ENCODE data around the gene PTMS.

Gene PTMS

DNA sequence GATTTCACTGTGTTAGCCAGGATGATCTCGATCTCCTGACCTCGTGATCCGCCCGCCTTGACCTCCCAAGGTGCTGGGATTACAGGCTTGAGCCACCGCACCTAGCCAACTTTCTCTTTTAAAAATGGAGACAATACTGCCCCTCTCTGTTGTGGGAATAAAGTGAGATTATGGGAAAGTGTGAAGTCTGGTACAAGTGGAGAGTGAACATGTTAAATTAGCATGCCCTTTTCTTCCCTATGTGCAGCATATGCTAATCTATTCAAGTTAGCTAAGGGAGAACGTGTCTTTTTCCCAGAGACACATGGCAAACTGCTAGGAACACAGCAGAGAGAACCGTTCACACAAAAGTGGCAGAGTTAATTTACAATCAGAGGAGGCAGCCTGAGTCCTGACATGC lies 40.8 kb upstream of the PTMS start:
- H3K79me1 ChIP-seq (ENCODE audit: low read length), result peaks cover 2% of the 10 kb centered on the region
- H3K4ac ChIP-seq (ENCODE audit: low read depth, low read length), result no peak overlapping the region
- H2BK5ac ChIP-seq (ENCODE audit: low read length), result no peak overlapping the region
- H3K4me3 ChIP-seq (ENCODE audit: low read length), result no peak overlapping the region
- H3K18ac ChIP-seq (ENCODE audit: low read length), result no peak overlapping the region
- no CpG with 5 or more reads among the region's 7 CpGs for WGBS (ENCODE audit: extremely low coverage, insufficient coverage, low lambda C conversion rate)
- no peak overlapping the region for H2AK5ac ChIP-seq (ENCODE audit: low read length)
- no peaks in the 10 kb centered on the region for H3K4me1 ChIP-seq (ENCODE audit: control insufficient read depth, low read depth, low read length)
- no peak overlapping the region for H4K5ac ChIP-seq (ENCODE audit: low read length)
- no peak overlapping the region for H3K56ac ChIP-seq (ENCODE audit: low read length)
- no peak overlapping the region for H3K23ac ChIP-seq (ENCODE audit: low read length)
- H3K27me3 ChIP-seq (ENCODE audit: insufficient read depth, low read length, poor library complexity), result no peaks in the 10 kb centered on the region
- no peaks in the 10 kb centered on the region for H3K36me3 ChIP-seq (ENCODE audit: control insufficient read depth, insufficient read depth, low read length)
- no peak overlapping the region for H2BK15ac ChIP-seq (replicated peaks; ENCODE audit: low read depth)
- H2BK120ac ChIP-seq (ENCODE audit: low read depth, low read length), result no peak overlapping the region
- no peaks in the 10 kb centered on the region for H3K79me2 ChIP-seq (ENCODE audit: control insufficient read depth, insufficient read depth, low read length)
- no peak overlapping the region for H4K8ac ChIP-seq (ENCODE audit: low read depth, low read length)
- no peak overlapping the region for H3K4me2 ChIP-seq (ENCODE audit: low read length)
- H3K27ac ChIP-seq (ENCODE audit: low read depth, low read length), result no peak overlapping the region
- no peak for DNase-seq
- H3K9ac ChIP-seq (ENCODE audit: low read length), result no peak overlapping the region

DNA sequence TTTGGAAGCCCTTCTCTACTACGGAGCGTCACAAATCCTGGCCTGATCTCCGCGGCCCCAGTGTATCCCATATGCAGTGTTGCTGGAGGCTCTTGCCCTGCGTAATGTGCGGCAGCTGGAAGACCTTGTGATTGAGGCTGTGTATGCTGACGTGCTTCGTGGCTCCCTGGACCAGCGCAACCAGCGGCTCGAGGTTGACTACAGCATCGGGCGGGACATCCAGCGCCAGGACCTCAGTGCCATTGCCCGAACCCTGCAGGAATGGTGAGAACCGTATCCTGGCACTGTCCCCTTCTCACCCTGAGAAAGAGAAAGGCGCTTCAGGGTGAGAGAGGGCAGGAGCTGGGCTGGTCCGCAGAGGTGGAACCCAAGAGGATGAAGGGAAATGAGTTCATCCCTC lies 37.0 kb upstream of the PTMS start:
- H2BK15ac ChIP-seq (replicated peaks; ENCODE audit: low read depth), result no peak overlapping the region
- H3K4me1 ChIP-seq (ENCODE audit: control insufficient read depth, low read depth, low read length), result no peaks in the 10 kb centered on the region
- no peak overlapping the region for H3K27ac ChIP-seq (ENCODE audit: low read depth, low read length)
- no CpG with 5 or more reads among the region's 18 CpGs for WGBS (ENCODE audit: extremely low coverage, insufficient coverage, low lambda C conversion rate)
- H3K4me3 ChIP-seq (ENCODE audit: low read length), result no peak overlapping the region
- H3K27me3 ChIP-seq (ENCODE audit: insufficient read depth, low read length, poor library complexity), result no peaks in the 10 kb centered on the region
- no peak overlapping the region for H3K4me2 ChIP-seq (ENCODE audit: low read length)
- H3K79me1 ChIP-seq (ENCODE audit: low read length), result peaks cover 2% of the 10 kb centered on the region
- no peak overlapping the region for H3K4ac ChIP-seq (ENCODE audit: low read depth, low read length)
- H3K56ac ChIP-seq (ENCODE audit: low read length), result no peak overlapping the region
- no peak overlapping the region for H2AK5ac ChIP-seq (ENCODE audit: low read length)
- no peak overlapping the region for H2BK5ac ChIP-seq (ENCODE audit: low read length)
- no peak overlapping the region for H4K5ac ChIP-seq (ENCODE audit: low read length)
- H3K23ac ChIP-seq (ENCODE audit: low read length), result no peak overlapping the region
- no peaks in the 10 kb centered on the region for H3K36me3 ChIP-seq (ENCODE audit: control insufficient read depth, insufficient read depth, low read length)
- DNase-seq, result no peak
- no peak overlapping the region for H3K18ac ChIP-seq (ENCODE audit: low read length)
- H3K9ac ChIP-seq (ENCODE audit: low read length), result no peak overlapping the region
- H4K8ac ChIP-seq (ENCODE audit: low read depth, low read length), result no peak overlapping the region
- no peaks in the 10 kb centered on the region for H3K79me2 ChIP-seq (ENCODE audit: control insufficient read depth, insufficient read depth, low read length)
- H2BK120ac ChIP-seq (ENCODE audit: low read depth, low read length), result no peak overlapping the region

DNA sequence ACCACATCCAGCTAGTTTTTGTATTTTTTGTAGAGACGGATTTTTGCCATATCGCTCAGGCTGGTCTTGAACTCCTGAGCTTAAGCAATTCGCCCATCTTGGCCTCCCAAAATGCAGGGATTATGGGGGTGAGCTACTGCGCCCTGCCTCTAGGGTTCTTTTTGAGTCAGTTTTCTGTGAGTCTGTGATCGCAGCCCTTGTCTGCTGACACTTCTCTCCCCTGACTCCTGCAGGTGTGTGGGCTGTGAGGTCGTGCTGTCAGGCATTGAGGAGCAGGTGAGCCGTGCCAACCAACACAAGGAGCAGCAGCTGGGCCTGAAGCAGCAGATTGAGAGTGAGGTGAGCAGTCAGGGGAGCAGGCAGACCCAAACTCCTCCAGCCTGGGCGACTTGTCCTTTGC lies 36.0 kb upstream of the PTMS start:
- no peak overlapping the region for H3K56ac ChIP-seq (ENCODE audit: low read length)
- no CpG with 5 or more reads among the region's 8 CpGs for WGBS (ENCODE audit: extremely low coverage, insufficient coverage, low lambda C conversion rate)
- no peak for DNase-seq
- no peak overlapping the region for H4K8ac ChIP-seq (ENCODE audit: low read depth, low read length)
- H2BK120ac ChIP-seq (ENCODE audit: low read depth, low read length), result no peak overlapping the region
- H3K18ac ChIP-seq (ENCODE audit: low read length), result no peak overlapping the region
- H3K79me1 ChIP-seq (ENCODE audit: low read length), result peaks cover 2% of the 10 kb centered on the region
- no peak overlapping the region for H3K27ac ChIP-seq (ENCODE audit: low read depth, low read length)
- no peak overlapping the region for H3K4me2 ChIP-seq (ENCODE audit: low read length)
- no peak overlapping the region for H4K5ac ChIP-seq (ENCODE audit: low read length)
- H3K36me3 ChIP-seq (ENCODE audit: control insufficient read depth, insufficient read depth, low read length), result no peaks in the 10 kb centered on the region
- H3K79me2 ChIP-seq (ENCODE audit: control insufficient read depth, insufficient read depth, low read length), result no peaks in the 10 kb centered on the region
- H3K27me3 ChIP-seq (ENCODE audit: insufficient read depth, low read length, poor library complexity), result no peaks in the 10 kb centered on the region
- no peaks in the 10 kb centered on the region for H3K4me1 ChIP-seq (ENCODE audit: control insufficient read depth, low read depth, low read length)
- no peak overlapping the region for H2BK15ac ChIP-seq (replicated peaks; ENCODE audit: low read depth)
- H2AK5ac ChIP-seq (ENCODE audit: low read length), result no peak overlapping the region
- H2BK5ac ChIP-seq (ENCODE audit: low read length), result no peak overlapping the region
- no peak overlapping the region for H3K9ac ChIP-seq (ENCODE audit: low read length)
- H3K4ac ChIP-seq (ENCODE audit: low read depth, low read length), result no peak overlapping the region
- no peak overlapping the region for H3K4me3 ChIP-seq (ENCODE audit: low read length)
- H3K23ac ChIP-seq (ENCODE audit: low read length), result no peak overlapping the region

DNA sequence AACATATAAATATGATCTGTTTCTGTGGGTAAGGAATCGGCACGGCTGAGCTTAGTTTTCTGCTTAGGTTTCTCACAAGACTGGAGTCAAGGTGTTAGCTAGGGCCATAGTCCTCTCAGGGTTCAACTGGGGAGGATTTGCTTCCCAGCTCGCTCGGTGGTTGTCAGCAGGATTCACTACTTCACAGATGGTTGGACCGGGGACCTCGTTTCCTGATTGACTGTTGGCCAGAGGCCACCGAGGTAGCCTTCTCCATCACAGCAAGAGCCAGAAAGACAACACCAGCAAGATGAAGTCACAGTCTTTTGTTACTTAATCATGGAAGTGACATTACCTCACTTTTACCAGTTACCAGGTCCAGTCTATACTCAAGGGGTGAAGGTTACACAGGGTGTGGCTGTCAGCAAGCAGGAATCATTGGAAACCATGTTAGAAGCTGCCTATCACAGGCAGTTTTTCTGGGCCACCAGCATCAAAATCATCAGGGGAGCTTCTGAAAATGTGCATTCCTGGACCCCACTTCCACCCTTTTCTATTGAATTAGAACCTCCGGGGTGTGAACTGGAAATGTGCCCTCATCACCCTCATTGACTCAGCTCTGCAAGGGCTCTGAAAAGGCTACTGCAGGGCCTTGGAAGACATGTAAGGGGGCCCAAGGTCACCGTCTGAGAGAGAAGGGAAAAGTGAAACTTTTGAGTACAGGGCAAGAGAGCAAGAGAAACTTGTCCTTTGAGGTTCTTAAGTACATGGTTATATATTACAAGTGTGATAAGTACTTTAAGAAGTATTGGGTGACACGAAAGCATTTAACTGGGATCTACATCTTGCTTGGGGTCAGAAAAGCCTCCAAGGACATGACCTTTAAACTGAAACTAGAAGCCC lies 31.4 kb upstream of the PTMS start:
- H3K9ac ChIP-seq (ENCODE audit: low read length), result no peak overlapping the region
- H3K4me3 ChIP-seq (ENCODE audit: low read length), result no peak overlapping the region
- no peak overlapping the region for H2BK5ac ChIP-seq (ENCODE audit: low read length)
- H3K4me2 ChIP-seq (ENCODE audit: low read length), result no peak overlapping the region
- no peaks in the 10 kb centered on the region for H3K36me3 ChIP-seq (ENCODE audit: control insufficient read depth, insufficient read depth, low read length)
- no peak overlapping the region for H3K56ac ChIP-seq (ENCODE audit: low read length)
- no peak for DNase-seq
- no peak overlapping the region for H3K4ac ChIP-seq (ENCODE audit: low read depth, low read length)
- H3K18ac ChIP-seq (ENCODE audit: low read length), result no peak overlapping the region
- no CpG with 5 or more reads among the region's 10 CpGs for WGBS (ENCODE audit: extremely low coverage, insufficient coverage, low lambda C conversion rate)
- no peak overlapping the region for H3K23ac ChIP-seq (ENCODE audit: low read length)
- no peaks in the 10 kb centered on the region for H3K4me1 ChIP-seq (ENCODE audit: control insufficient read depth, low read depth, low read length)
- no peak overlapping the region for H2AK5ac ChIP-seq (ENCODE audit: low read length)
- H2BK15ac ChIP-seq (replicated peaks; ENCODE audit: low read depth), result no peak overlapping the region
- no peak overlapping the region for H4K5ac ChIP-seq (ENCODE audit: low read length)
- H2BK120ac ChIP-seq (ENCODE audit: low read depth, low read length), result no peak overlapping the region
- H4K8ac ChIP-seq (ENCODE audit: low read depth, low read length), result no peak overlapping the region
- no peaks in the 10 kb centered on the region for H3K79me1 ChIP-seq (ENCODE audit: low read length)
- H3K27ac ChIP-seq (ENCODE audit: low read depth, low read length), result no peak overlapping the region
- H3K79me2 ChIP-seq (ENCODE audit: control insufficient read depth, insufficient read depth, low read length), result no peaks in the 10 kb centered on the region
- no peaks in the 10 kb centered on the region for H3K27me3 ChIP-seq (ENCODE audit: insufficient read depth, low read length, poor library complexity)

DNA sequence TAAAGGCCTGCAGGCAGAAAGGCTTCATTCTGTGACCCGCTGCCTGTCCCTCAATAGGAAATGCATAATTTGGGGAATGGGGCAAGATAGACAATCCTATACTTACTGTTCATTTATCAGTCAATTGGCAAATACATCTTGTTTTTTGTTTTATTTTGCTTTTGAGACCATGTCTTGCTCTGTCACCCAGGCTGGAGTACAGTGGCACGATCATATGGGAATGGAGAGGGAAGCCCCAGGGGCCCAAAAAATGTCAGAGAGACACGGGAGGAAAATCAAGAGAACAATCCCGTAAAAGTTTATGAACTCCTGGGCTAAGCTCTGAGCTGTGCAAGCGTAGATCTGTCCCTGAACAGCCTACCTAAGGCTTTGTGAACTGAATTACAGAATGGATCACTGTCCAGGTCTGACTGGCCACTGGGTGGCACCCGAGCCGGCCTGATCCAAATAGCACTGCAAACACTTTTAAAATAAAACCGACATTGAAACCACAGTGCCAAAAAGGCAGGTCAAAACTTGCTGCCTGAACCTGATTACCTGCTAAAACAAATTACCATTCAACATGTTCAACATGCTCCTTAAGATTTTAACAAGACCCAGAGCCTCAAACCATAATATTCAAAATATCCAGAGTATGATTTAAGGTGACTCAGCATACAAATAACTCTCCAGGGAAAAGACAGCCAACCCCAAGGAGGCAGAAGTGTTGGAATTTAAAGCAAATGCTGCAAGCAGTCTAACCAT lies 30.5 kb upstream of the PTMS start:
- Histone ChIP-seq H4K5ac (ENCODE audit: low read length) (no peak overlapping the region), H2BK15ac (replicated peaks; ENCODE audit: low read depth) (no peak overlapping the region), H3K79me2 (ENCODE audit: control insufficient read depth, insufficient read depth, low read length) (no peaks in the 10 kb centered on the region), H2BK120ac (ENCODE audit: low read depth, low read length) (no peak overlapping the region), H2BK5ac (ENCODE audit: low read length) (no peak overlapping the region), H3K4me2 (ENCODE audit: low read length) (no peak overlapping the region), H3K23ac (ENCODE audit: low read length) (no peak overlapping the region), H4K8ac (ENCODE audit: low read depth, low read length) (no peak overlapping the region), H3K18ac (ENCODE audit: low read length) (no peak overlapping the region), H3K36me3 (ENCODE audit: control insufficient read depth, insufficient read depth, low read length) (no peaks in the 10 kb centered on the region), H3K9ac (ENCODE audit: low read length) (no peak overlapping the region), H3K4me3 (ENCODE audit: low read length) (no peak overlapping the region), H3K4me1 (ENCODE audit: control insufficient read depth, low read depth, low read length) (no peaks in the 10 kb centered on the region), H3K4ac (ENCODE audit: low read depth, low read length) (no peak overlapping the region), H3K79me1 (ENCODE audit: low read length) (no peaks in the 10 kb centered on the region), H3K56ac (ENCODE audit: low read length) (no peak overlapping the region), H3K27me3 (ENCODE audit: insufficient read depth, low read length, poor library complexity) (no peaks in the 10 kb centered on the region), H2AK5ac (ENCODE audit: low read length) (no peak overlapping the region), H3K27ac (ENCODE audit: low read depth, low read length) (no peak overlapping the region)
- WGBS (ENCODE audit: extremely low coverage, insufficient coverage, low lambda C conversion rate), result no CpG with 5 or more reads among the region's 8 CpGs
- peak; percentile 60 for DNase-seq

Measured in mesendoderm (in vitro differentiated cells).